ENCODE data around the gene ARHGAP36.

Gene ARHGAP36, protein sequence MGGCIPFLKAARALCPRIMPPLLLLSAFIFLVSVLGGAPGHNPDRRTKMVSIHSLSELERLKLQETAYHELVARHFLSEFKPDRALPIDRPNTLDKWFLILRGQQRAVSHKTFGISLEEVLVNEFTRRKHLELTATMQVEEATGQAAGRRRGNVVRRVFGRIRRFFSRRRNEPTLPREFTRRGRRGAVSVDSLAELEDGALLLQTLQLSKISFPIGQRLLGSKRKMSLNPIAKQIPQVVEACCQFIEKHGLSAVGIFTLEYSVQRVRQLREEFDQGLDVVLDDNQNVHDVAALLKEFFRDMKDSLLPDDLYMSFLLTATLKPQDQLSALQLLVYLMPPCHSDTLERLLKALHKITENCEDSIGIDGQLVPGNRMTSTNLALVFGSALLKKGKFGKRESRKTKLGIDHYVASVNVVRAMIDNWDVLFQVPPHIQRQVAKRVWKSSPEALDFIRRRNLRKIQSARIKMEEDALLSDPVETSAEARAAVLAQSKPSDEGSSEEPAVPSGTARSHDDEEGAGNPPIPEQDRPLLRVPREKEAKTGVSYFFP

GRCh38 chrX:131058136-131058868, at the start of gene ARHGAP36:
TSS of gene ARHGAP36 (plus strand) at chrX:131058346. CDS start at chrX:131081666, 23,320 bp downstream.
- no peak for DNase-seq

- DNase-seq: no peak
These were observed 48.0 kb upstream of the ARHGAP36 start for GRCh38 chrX:131010186-131010585.

- no peak for DNase-seq
These were observed 32.8 kb upstream of the ARHGAP36 start for GRCh38 chrX:131025336-131025735.

GRCh38 chrX:131032354-131033230, 25.6 kb upstream of the ARHGAP36 start:
- no peak for DNase-seq

DNA sequence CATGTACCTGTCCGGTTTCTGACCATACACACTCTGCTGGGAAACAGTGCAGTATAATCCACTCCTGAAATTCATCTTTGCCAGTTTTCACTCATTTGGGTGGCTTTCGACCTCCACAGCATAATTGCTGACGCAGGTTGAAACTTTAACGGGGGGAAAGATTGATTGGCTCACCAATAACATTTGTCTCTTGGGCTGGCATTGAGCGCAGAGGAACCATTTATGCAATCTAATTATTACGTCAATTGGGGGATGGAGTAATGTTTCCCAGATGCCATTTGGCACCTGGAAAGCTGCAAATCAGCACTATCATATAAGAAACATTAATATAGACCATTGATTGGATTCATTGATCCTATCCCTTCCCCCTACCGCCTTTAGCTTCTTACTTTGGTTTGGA, 24.1 kb upstream of the ARHGAP36 start:
- DNase-seq: no peak

DNA sequence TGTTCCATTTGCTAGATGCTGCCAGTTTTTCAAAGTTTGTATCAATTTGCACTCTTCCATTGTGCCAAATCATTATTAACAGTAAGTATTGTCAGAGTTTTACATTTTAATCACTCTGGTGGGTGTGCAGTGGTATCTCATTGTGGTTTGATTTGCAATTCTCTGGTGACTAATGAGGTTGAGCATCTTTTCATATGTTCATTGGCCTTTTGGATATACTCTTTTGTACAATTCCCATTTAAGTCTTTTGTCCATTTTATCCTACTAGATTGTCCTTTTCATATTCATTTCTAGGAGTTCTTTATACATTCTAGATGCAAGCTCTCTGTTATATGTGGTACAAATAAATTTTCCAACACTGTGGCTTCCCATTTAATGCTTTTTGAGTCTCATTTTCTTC, 17.4 kb upstream of the ARHGAP36 start:
- no peak for DNase-seq

GRCh38 chrX:131041667-131042066, 16.5 kb upstream of the ARHGAP36 start:
- no peak for DNase-seq

DNA sequence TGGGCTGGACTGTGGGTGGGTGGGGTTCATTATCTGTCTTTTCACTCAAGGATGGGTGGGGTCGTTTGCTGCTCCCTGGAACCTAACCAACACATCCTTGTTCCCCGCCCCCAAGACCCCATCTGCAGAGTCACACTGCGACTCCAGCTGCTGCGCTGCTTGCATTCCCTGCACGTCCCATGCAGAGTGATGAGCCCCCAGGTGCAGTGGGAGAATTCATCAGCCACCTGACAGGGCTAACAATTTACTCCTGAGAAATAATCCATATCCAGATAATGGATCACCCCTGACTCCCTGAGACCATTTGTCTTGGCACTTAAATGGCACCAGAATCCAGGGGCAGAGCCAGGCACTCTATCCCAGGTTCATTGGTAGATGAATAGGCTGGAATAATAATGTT, 12.4 kb upstream of the ARHGAP36 start:
- DNase-seq: no peak

- no peak for DNase-seq
These were observed 11.6 kb upstream of the ARHGAP36 start for GRCh38 chrX:131046596-131046995.

DNA sequence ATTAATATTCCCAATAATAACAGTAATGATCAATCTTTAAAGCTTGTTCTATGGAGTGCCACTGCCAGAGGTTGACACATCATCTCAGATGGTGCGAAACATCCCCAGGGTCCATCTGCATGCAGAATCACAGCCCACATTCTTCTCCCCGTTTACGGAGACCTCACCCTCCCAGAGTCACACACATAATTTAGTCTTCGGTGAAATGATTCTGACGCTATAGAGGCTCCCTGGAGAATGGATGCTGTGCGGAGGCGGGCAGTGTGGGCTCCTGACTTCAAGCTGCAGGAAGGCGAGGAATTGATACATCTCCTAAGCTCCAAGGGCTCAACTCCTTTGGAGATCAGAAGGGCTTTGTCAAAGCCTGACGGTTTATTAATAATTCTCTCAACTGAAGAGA, 11.0 kb upstream of the ARHGAP36 start:
- DNase-seq: no peak

DNA sequence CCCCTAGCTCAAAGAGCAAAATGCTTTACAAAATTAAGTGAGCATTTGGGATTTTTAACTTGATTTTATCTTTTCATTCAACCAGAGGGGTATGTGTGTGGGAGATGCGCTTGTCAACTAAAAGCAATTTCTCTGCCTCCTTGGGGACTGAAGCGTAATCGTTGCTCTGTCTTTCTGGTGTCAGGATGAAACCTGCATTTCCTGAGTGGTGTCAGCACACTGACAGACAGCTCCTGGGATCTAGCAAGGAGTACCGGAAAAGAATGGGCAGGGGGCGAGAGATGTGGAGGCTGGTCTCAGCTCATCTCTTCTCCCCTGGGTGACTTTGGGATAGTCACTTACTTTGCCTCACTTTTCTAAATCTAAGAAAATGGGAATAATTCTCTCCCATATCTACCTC, 5.1 kb upstream of the ARHGAP36 start:
- no peak for DNase-seq

- no peak for DNase-seq
These were observed 3.2 kb upstream of the ARHGAP36 start for GRCh38 chrX:131054906-131055305.

DNA sequence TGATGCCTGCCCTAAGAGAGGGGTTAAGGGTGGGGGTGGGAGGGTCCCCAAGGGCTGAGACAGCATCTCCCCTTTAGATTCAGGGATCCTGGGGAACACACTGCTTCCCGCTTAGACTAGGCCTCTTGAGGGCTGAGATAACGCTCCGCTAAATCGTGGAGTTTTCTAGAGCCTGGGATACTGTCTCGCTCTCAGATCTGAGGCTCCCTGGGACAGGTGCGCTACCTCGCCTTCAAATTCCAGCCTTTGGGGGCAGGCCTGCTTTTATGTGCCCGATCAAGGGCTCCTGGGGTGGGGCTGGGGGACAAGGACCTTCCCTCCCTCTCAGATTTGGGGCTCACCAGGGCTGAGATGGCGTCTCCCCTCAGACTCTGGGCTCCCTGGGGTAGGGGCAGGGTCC, 440 bp upstream of the ARHGAP36 start:
- DNase-seq: no peak

- no peak for DNase-seq
These were observed 1.1 kb downstream of the ARHGAP36 start for GRCh38 chrX:131059246-131059645.

GRCh38 chrX:131060147-131060546, 2.0 kb downstream of the ARHGAP36 start:
- DNase-seq: no peak

GRCh38 chrX:131061306-131061705, 3.2 kb downstream of the ARHGAP36 start:
- no peak for DNase-seq

GRCh38 chrX:131063613-131064012, 5.5 kb downstream of the ARHGAP36 start:
- DNase-seq: no peak

DNA sequence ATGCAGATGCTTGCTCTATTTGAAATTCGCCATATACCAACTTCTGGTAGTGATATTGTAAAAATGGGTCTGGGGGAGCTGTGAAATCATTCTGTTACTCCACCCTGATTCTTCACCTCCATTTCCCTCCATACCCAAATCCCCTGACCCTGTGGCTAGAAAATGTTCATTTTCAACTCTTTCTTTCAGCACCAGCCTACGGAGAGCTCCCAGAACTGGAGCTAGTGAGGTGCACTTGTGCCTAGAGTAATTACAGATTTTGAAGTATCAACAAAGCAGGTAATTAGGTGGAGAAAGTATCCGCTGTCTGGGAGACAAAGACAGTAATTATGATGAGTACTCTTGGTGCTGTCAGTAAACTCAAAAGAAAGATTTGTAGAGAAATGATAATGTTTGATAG, 8.1 kb downstream of the ARHGAP36 start:
- no peak for DNase-seq

DNA sequence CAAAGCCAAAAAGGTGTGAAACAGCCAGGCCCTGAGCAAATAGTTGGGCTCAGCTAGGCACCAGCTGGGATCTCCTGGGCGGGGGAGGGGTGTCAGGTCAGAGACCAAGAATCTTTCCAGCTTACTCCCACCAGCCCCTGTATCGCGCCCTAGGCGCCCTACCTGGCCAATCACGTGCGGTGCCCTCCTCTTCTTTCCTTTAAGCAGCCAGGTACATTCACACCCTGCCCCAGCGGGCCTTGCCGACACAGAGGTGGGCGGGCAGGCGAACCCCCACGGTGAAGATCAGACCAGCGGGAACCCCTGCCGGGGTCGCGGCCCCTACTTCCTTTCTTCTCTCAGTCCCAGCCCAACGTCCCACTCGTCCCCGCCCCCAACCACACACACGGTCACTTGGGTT, 9.1 kb downstream of the ARHGAP36 start:
- DNase-seq: no peak

DNA sequence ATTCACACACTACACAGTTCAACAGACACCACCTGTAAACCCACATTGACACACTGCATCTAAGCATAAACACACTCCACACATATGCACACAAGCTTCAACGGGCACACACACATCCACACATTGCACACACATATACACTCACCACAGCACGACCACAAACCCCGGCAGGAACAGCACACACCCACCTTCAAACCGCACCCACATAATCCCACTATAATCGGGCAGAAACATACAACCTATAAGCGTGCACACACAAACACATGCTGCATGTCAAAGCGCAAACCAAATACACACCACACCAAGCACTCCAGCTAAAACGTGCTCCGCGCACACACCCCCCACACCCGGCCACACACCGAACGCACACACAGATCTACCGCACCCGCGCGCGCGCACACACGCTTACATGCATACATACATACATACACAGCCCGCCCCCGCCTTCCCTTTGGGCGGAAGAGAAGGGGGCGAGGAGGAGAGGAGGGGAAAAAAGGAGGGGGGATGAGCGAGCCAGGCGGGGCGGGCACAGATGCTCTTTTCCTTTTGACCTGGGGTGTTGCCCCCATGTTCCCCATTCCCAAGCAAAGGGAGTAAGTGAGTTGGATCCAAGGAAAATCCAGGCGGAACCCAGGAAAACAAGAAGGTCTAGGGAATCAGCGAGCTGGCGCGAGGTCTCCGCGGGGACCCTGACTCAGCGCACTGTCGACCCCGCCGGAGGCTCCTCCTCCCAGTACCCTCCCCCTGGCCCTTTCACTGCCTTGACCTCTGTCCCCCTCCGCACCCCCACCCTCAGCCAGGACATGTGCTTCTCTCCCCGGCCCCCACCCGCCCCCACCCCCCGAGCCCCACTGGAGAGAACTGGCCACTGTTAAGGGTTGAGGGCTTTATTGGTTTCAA, 9.9 kb downstream of the ARHGAP36 start:
- no peak for DNase-seq

DNA sequence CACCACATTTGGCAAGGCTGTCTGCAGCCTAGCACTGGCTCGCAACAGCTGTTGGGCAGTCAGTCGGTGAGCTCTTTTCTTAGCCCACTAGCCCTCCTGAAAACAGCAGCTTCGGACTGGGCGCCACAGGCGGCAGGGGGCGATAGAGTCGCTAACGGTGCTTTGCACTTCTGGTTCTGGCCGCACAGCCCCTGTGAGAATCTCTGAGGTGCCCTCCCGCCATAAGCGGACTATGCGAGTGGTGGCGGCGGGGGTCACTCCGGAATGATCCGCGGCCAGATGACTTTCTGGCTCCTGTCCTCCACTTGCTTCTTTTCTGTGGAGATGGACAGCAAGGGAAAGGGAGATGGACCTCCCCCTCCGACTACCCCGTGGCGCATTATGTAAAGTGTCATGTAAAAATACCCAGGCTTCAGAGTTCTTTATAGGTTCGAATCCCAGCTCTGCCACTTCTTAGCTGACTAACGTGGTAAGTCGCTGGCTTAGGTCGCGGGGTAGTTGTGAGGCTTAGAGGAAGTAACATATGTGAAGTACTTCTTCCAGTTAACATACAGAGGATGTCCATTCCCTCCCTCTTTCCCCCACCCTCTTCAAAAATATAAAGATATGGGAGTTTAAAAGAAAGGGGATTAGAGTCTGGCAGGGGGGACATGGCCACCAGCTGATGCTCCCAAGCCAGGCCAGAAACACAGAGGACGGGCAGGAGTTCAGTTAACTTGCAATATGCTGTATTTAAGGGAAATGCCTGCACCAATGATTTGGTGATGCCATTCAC, 11.0 kb downstream of the ARHGAP36 start:
- DNase-seq: no peak
